ENCODE measurements around the gene EID2B. TPM values are rescaled to one million over a fixed set of nuclear protein-coding genes. Genes with fewer than 3 reads are reported as not detected.

The EID2B gene
- total and polyA plus RNA-seq, 10 donors = 2.0 to 5.7 (median 4.7) TPM

DNA sequence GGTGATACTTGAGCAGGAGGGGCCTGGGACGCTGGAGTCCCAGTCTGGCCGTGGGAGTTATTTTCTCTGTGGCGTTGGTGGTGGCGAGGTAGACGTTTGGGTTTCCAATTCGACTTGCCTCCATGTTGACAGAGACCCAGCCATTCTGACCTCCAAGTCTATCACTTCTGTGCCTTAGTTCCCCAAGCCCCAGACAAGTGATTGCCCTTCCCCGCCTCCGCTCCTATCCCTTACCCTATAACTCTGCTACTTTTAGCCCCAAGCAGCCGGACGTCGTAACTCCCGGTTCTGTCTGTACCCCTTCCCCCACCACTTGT is 51.5 kb downstream of the EID2B start:
- intact Hi-C loops (cut with DNase I; ENCODE audit: low total_unique reads) = loop anchor here (5.0 kb wide), 1 partner anchor 51 kb away; the partner anchor contains the start of gene EID2B
- TF ChIP-seq POLR2A (IDR thresholded peaks at IDR 0.05) = no peak
- TF ChIP-seq POLR2AphosphoS5 (IDR thresholded peaks at IDR 0.05) = no peak
- TF ChIP-seq, protein P1, sequence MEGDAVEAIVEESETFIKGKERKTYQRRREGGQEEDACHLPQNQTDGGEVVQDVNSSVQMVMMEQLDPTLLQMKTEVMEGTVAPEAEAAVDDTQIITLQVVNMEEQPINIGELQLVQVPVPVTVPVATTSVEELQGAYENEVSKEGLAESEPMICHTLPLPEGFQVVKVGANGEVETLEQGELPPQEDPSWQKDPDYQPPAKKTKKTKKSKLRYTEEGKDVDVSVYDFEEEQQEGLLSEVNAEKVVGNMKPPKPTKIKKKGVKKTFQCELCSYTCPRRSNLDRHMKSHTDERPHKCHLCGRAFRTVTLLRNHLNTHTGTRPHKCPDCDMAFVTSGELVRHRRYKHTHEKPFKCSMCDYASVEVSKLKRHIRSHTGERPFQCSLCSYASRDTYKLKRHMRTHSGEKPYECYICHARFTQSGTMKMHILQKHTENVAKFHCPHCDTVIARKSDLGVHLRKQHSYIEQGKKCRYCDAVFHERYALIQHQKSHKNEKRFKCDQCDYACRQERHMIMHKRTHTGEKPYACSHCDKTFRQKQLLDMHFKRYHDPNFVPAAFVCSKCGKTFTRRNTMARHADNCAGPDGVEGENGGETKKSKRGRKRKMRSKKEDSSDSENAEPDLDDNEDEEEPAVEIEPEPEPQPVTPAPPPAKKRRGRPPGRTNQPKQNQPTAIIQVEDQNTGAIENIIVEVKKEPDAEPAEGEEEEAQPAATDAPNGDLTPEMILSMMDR (IDR thresholded peaks at IDR 0.05 in 8 of 11, conservative IDR thresholded peaks at IDR 0.05 in 3 of 11) = no peak

More for the DNA sequence above, 51.5 kb downstream of the EID2B start:
- Histone ChIP-seq H3K27ac (peak overlapping the region in 6 of 8 donors; percentile 55 to 90 (median 84)), H3K9me3 (no peaks in the 10 kb centered on the region), H3K36me3 (peaks cover 0 to 51% (median 27%) of the 10 kb centered on the region in 6 donors), H3K4me3 (peak overlapping the region; percentile 89 to 100 (median 96)), H3K4me1 (peaks cover 11 to 35% (median 23%) of the 10 kb centered on the region in 6 donors), H3K27me3 (replicated peaks in 1 of 7) (no peaks in the 10 kb centered on the region)
- 0 to 3% (median 1%) methylated on average over 12 of the region's 12 CpGs for WGBS, 5 donors
- no peak for DNase-seq

Other genes starting within 250 kb of the EID2B start
- not detected for gene IFNL1, start 236.4 kb downstream of the EID2B start, total RNA-seq
- gene IFNL1, start 236.4 kb downstream of the EID2B start, polyA plus RNA-seq = not detected
- gene LRFN1, start 212.0 kb downstream of the EID2B start, total RNA-seq = 1 to 10 TPM; 2.2 to 6.0 (median 4.6) TPM
- gene LRFN1, start 212.0 kb downstream of the EID2B start, polyA plus RNA-seq = 1 to 10 TPM in 1 of 3 donors, under 1 TPM in 2; 0.67 to 1.2 (median 0.99) TPM
- 100 to 1,000 TPM; 178 to 354 (median 288) TPM for gene GMFG, start 196.8 kb downstream of the EID2B start, total RNA-seq
- gene GMFG, start 196.8 kb downstream of the EID2B start, polyA plus RNA-seq = 100 to 1,000 TPM; 421 to 492 (median 452) TPM
- 100 to 1,000 TPM in 1 of 7 donors, 10 to 100 TPM in 6; 66.4 to 108 (median 84.1) TPM for gene SAMD4B, start 190.4 kb downstream of the EID2B start, total RNA-seq
- gene SAMD4B, start 190.4 kb downstream of the EID2B start, polyA plus RNA-seq = 10 to 100 TPM; 26.7 to 56.3 (median 42.1) TPM
- 10 to 100 TPM; 35.0 to 48.1 (median 39.8) TPM for gene PAF1, start 141.7 kb downstream of the EID2B start, total RNA-seq
- 10 to 100 TPM; 27.4 to 51.3 (median 35.6) TPM for gene PAF1, start 141.7 kb downstream of the EID2B start, polyA plus RNA-seq
- 10 to 100 TPM; 25.7 to 45.7 (median 34.6) TPM for gene MED29, start 141.5 kb downstream of the EID2B start, total RNA-seq
- 10 to 100 TPM; 15.5 to 28.2 (median 20.5) TPM for gene MED29, start 141.5 kb downstream of the EID2B start, polyA plus RNA-seq
- 100 to 1,000 TPM in 6 of 7 donors, 10 to 100 TPM in 1; 91.5 to 396 (median 191) TPM for gene ZFP36, start 126.0 kb downstream of the EID2B start, total RNA-seq
- gene ZFP36, start 126.0 kb downstream of the EID2B start, polyA plus RNA-seq = 100 to 1,000 TPM in 1 of 3 donors, 10 to 100 TPM in 2; 63.2 to 117 (median 72.6) TPM
- 100 to 1,000 TPM in 1 of 7 donors, 10 to 100 TPM in 6; 18.6 to 107 (median 48.4) TPM for gene PLEKHG2, start 120.2 kb downstream of the EID2B start, total RNA-seq
- gene PLEKHG2, start 120.2 kb downstream of the EID2B start, polyA plus RNA-seq = 10 to 100 TPM in 1 of 3 donors, 1 to 10 TPM in 2; 8.9 to 25.8 (median 9.5) TPM
- 1,000 to 10,000 TPM; 1,378 to 2,109 (median 1,598) TPM for gene RPS16, start 96.9 kb downstream of the EID2B start, total RNA-seq
- gene RPS16, start 96.9 kb downstream of the EID2B start, polyA plus RNA-seq = 1,000 to 10,000 TPM; 5,364 to 5,747 (median 5,635) TPM
- gene SUPT5H, start 87.3 kb downstream of the EID2B start, total RNA-seq = 100 to 1,000 TPM; 103 to 125 (median 108) TPM
- 100 to 1,000 TPM in 2 of 3 donors, 10 to 100 TPM in 1; 95.8 to 225 (median 198) TPM for gene SUPT5H, start 87.3 kb downstream of the EID2B start, polyA plus RNA-seq
- 10 to 100 TPM; 30.3 to 51.5 (median 41.8) TPM for gene TIMM50, start 52.0 kb downstream of the EID2B start, total RNA-seq
- gene TIMM50, start 52.0 kb downstream of the EID2B start, polyA plus RNA-seq = 10 to 100 TPM; 36.2 to 46.0 (median 40.7) TPM
- gene DLL3, start 33.9 kb downstream of the EID2B start, total RNA-seq = under 1 TPM in 2 of 7 donors, not detected in 5; 0.16 to 0.27 TPM
- gene DLL3, start 33.9 kb downstream of the EID2B start, polyA plus RNA-seq = under 1 TPM; 0.52 to 0.68 (median 0.58) TPM
- not detected for gene SELENOV, start 17.7 kb downstream of the EID2B start, total RNA-seq
- not detected for gene SELENOV, start 17.7 kb downstream of the EID2B start, polyA plus RNA-seq
- 10 to 100 TPM in 5 of 7 donors, 1 to 10 TPM in 2; 7.9 to 17.4 (median 12.7) TPM for gene EID2, start 7.3 kb upstream of the EID2B start, total RNA-seq
- 10 to 100 TPM; 15.5 to 17.7 (median 17.2) TPM for gene EID2, start 7.3 kb upstream of the EID2B start, polyA plus RNA-seq
- not detected for gene LGALS13, start 69.7 kb upstream of the EID2B start, total RNA-seq
- gene LGALS13, start 69.7 kb upstream of the EID2B start, polyA plus RNA-seq = not detected
- not detected for gene LGALS16, start 123.1 kb upstream of the EID2B start, total RNA-seq
- gene LGALS16, start 123.1 kb upstream of the EID2B start, polyA plus RNA-seq = not detected
- gene LGALS14, start 171.6 kb upstream of the EID2B start, total RNA-seq = not detected
- not detected for gene LGALS14, start 171.6 kb upstream of the EID2B start, polyA plus RNA-seq
- 10 to 100 TPM in 3 of 7 donors, 1 to 10 TPM in 3, not detected in 1; 3.1 to 20.1 (median 10.3) TPM for gene CLC, start 205.2 kb upstream of the EID2B start, total RNA-seq
- gene CLC, start 205.2 kb upstream of the EID2B start, polyA plus RNA-seq = 1 to 10 TPM; 2.7 to 4.9 (median 3.0) TPM
- gene LEUTX, start 246.0 kb upstream of the EID2B start, total RNA-seq = not detected
- not detected for gene LEUTX, start 246.0 kb upstream of the EID2B start, polyA plus RNA-seq

Data from spleen (tissue), 11 donors.